GM12864 (cell line): ENCODE results near the gene NR2F1-AS1.

ENCODE experiments used
- DNase-seq: peaks from one replicate; pipeline ENCODE4 v3.0.0-alpha.2; 2011; ENCODE audit warnings: low read depth
- H3K4me3 ChIP-seq: 2 replicates; pipeline ENCODE4 v1.5.1; 2011; ENCODE audit warnings: mild to moderate bottlenecking, low read depth, low read length, control low read depth
- CTCF ChIP-seq: IDR thresholded peaks from 2 replicates; pipeline ENCODE4 v1.5.1; 2011; ENCODE audit warnings: low read depth, mild to moderate bottlenecking, moderate library complexity, low read length, control low read depth, inconsistent platforms; ENCODE audit errors: missing control alignments

The NR2F1-AS1 gene

GRCh38 chr5:93382188-93382825 is 198.7 kb downstream of the NR2F1-AS1 start:
- TF ChIP-seq CTCF: no peak
- H3K4me3 ChIP-seq: no peak overlapping the region
- no peak for DNase-seq

- H3K4me3 ChIP-seq: no peak overlapping the region
- no peak for DNase-seq
- no peak for TF ChIP-seq CTCF
These were observed 200.0 kb downstream of the NR2F1-AS1 start for GRCh38 chr5:93381057-93381456.

- no peak overlapping the region for H3K4me3 ChIP-seq
- no peak for DNase-seq
- no peak for TF ChIP-seq CTCF
These were observed 202.9 kb downstream of the NR2F1-AS1 start for GRCh38 chr5:93378073-93378472.

GRCh38 chr5:93371893-93372292 is 209.1 kb downstream of the NR2F1-AS1 start:
- no peak overlapping the region for H3K4me3 ChIP-seq
- no peak for DNase-seq
- TF ChIP-seq CTCF: no peak

GRCh38 chr5:93364378-93364777 is 216.6 kb downstream of the NR2F1-AS1 start:
- no peak overlapping the region for H3K4me3 ChIP-seq
- DNase-seq: no peak
- no peak for TF ChIP-seq CTCF

GRCh38 chr5:93360436-93361088 is 220.5 kb downstream of the NR2F1-AS1 start:
- no peak overlapping the region for H3K4me3 ChIP-seq
- no peak for TF ChIP-seq CTCF
- DNase-seq: no peak

- TF ChIP-seq CTCF: no peak
- DNase-seq: no peak
- H3K4me3 ChIP-seq: no peak overlapping the region
These were observed 221.1 kb downstream of the NR2F1-AS1 start for GRCh38 chr5:93359960-93360305.
